HFFc6 (cell line): Measurements from ENCODE around the gene MAP3K9. TPM values are rescaled to one million over a fixed set of nuclear protein-coding genes. Genes with fewer than 3 reads are reported as not detected.

Experiments used
- DNase-seq: peaks from one replicate; pipeline ENCODE4 v3.0.0-alpha.2; 2018
- H3K27ac Mint-ChIP-seq: 2 replicates; pipeline ENCODE4 v1.8.0; 2020; ENCODE audit warnings: mild to moderate bottlenecking, mixed read lengths
- H3K27me3 Mint-ChIP-seq: 2 replicates; pipeline ENCODE4 v1.8.0; 2021; ENCODE audit warnings: mild to moderate bottlenecking, moderate library complexity, mixed read lengths; ENCODE audit not compliant: insufficient read depth
- H3K36me3 Mint-ChIP-seq: 2 replicates; pipeline ENCODE4 v1.8.0; 2021; ENCODE audit warnings: low read depth, mixed read lengths
- H3K4me1 Mint-ChIP-seq: 2 replicates; pipeline ENCODE4 v1.8.0; 2020; ENCODE audit warnings: low read depth, mixed read lengths
- H3K4me3 Mint-ChIP-seq: 2 replicates; pipeline ENCODE4 v1.8.0; 2020; ENCODE audit warnings: mild to moderate bottlenecking, moderate library complexity, mixed read lengths
- H3K9me3 Mint-ChIP-seq: 2 replicates; pipeline ENCODE4 v1.8.0; 2020; ENCODE audit warnings: mild to moderate bottlenecking, mixed read lengths
- total RNA-seq, 6 experiments: library from RNA; stranded (reverse); fragmentation: NEBNext Ultra II Directional; extraction: Animal tissue kit (Norgen Biotek cat#: 25700); gene quantifications; 2 replicates in 1 of 6; 3 replicates in 5 of 6; pipeline ENCODE4 v1.2.3, GENCODE V29; 2021
- TF ChIP-seq, protein P1 (sequence below): fragments of 200-600 bp; sonication (generic); IDR thresholded peaks from 2 replicates; pipeline ENCODE4 v1.5.0; 2021; ENCODE audit warnings: antibody characterized with exemption, mild to moderate bottlenecking

The MAP3K9 gene
- total RNA-seq, 6 experiments from 2014 or later: 0.24 to 0.51 (median 0.31) TPM

DNA sequence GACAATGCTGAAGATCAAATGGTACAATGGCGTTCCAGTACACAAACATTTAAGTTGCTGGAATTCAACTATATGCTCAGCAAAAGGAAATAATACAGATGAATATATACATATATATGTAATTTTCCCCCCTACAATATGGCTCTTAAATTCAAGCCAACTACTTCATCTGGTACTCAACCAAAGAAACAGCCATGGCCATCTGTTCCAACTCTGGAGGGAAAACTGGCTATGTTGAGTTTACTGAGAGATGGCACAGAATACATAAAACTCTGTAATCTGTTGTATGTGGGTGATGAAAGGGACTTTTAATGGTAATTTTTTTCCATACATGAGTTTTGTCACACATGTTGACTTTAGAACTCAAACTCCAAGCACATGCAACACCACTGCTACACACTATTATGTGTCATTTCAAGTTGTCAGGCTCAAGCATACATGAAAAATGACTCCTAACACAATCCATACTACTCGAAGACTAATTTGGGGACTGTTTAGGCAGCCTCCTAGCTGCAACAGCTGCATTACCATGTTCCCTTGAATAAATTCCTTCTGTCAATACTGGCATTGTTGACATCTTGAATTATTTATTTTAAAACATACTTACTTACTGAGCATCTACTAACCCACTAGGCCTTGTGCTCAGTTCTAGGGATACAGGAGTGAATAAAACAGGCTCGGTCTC lies 38.2 kb upstream of the MAP3K9 start:
- DNase-seq: no peak
- no peaks in the 10 kb centered on the region for H3K36me3 Mint-ChIP-seq
- no peaks in the 10 kb centered on the region for H3K9me3 Mint-ChIP-seq
- no peaks in the 10 kb centered on the region; the same call in 1 of the 2 replicates for H3K27me3 Mint-ChIP-seq
- H3K27ac Mint-ChIP-seq: no peak overlapping the region
- H3K4me1 Mint-ChIP-seq: peaks cover 7% of the 10 kb centered on the region
- TF ChIP-seq, protein P1, sequence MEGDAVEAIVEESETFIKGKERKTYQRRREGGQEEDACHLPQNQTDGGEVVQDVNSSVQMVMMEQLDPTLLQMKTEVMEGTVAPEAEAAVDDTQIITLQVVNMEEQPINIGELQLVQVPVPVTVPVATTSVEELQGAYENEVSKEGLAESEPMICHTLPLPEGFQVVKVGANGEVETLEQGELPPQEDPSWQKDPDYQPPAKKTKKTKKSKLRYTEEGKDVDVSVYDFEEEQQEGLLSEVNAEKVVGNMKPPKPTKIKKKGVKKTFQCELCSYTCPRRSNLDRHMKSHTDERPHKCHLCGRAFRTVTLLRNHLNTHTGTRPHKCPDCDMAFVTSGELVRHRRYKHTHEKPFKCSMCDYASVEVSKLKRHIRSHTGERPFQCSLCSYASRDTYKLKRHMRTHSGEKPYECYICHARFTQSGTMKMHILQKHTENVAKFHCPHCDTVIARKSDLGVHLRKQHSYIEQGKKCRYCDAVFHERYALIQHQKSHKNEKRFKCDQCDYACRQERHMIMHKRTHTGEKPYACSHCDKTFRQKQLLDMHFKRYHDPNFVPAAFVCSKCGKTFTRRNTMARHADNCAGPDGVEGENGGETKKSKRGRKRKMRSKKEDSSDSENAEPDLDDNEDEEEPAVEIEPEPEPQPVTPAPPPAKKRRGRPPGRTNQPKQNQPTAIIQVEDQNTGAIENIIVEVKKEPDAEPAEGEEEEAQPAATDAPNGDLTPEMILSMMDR: no peak
- H3K4me3 Mint-ChIP-seq: no peak overlapping the region

DNA sequence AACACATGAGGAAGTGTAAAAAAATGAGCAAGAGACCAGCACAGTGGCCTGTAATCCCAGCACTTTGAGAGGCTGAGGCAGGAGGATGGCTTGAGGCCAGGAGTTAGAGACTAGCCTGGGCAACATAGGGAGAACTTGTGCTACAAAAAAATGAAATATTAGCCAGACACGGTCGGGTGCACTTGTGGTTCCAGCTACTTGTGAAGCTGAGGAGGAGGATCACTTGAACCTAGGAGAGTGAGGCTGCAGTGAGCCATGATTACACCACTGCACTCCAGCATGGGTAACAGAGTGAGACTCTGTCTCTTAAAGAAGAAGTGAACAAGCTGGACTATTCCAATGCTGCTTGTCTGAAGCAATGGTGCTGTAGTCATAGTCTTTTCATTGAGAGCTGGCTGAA lies 36.3 kb upstream of the MAP3K9 start:
- H3K27me3 Mint-ChIP-seq: peaks cover 2% of the 10 kb centered on the region; the same call in 1 of the 2 replicates
- H3K27ac Mint-ChIP-seq: no peak overlapping the region
- no peaks in the 10 kb centered on the region for H3K4me1 Mint-ChIP-seq
- H3K9me3 Mint-ChIP-seq: no peaks in the 10 kb centered on the region
- TF ChIP-seq, protein P1: no peak
- no peaks in the 10 kb centered on the region for H3K36me3 Mint-ChIP-seq
- H3K4me3 Mint-ChIP-seq: no peak overlapping the region
- DNase-seq: no peak

DNA sequence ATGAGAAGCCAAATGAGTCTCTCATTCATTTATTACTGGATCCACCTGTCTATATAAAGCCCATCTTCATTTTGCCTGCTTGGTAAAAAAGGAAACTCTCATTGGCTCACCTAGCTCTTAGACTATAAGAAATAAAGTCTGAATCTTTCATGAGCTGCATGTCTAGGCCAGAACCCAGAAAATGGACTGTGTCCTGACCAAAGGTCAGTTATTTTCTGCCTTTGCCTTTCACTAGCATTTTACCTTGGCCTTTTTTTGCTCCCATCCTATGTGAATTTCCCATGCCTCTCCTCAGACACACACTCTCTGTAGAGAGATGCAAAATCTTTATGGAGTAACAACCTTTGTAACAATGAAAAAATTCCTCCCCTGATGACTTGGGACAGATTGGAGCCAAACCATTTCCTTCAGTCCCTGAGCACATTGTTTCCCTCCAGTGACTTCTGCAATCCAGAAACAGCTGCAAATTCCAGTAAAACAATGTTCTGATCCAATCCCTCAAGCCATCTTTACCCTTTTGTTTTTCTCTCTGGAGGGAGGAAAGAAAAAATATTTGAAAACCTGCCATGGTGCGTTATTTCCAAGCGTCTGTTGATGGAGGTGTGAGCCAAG lies 33.6 kb upstream of the MAP3K9 start:
- TF ChIP-seq, protein P1: no peak
- Mint-ChIP-seq H3K4me3 (no peak overlapping the region), H3K9me3 (no peaks in the 10 kb centered on the region), H3K27ac (no peak overlapping the region), H3K4me1 (no peaks in the 10 kb centered on the region), H3K36me3 (no peaks in the 10 kb centered on the region), H3K27me3 (peaks cover 2% of the 10 kb centered on the region; the same call in 1 of the 2 replicates)
- no peak for DNase-seq

DNA sequence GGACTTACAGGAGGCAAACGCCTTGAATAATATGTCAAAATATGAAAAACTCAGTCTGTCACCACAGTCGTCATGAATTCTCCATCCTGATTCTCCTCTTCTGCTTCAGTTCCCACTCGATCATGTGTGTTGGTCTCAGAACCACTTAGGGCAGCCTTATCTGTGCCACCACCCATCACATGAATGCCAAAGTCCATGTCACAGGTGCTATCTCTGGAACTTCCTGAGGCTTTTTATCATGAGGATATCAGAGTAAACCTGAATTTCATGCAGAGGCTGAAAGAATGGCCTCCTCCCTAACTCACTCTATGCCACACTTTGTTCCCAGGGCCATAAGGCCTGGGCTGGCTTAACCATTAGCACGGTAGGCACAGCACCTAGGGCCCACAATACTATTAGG lies 28.8 kb upstream of the MAP3K9 start:
- Mint-ChIP-seq H3K36me3 (peaks cover 7% of the 10 kb centered on the region; the same call in 1 of the 2 replicates), H3K4me1 (peaks cover 2% of the 10 kb centered on the region), H3K27me3 (peaks cover 2% of the 10 kb centered on the region; the same call in 1 of the 2 replicates), H3K9me3 (peaks cover 12% of the 10 kb centered on the region; the same call in 1 of the 2 replicates), H3K4me3 (no peak overlapping the region), H3K27ac (no peak overlapping the region)
- no peak for DNase-seq
- TF ChIP-seq, protein P1: no peak

DNA sequence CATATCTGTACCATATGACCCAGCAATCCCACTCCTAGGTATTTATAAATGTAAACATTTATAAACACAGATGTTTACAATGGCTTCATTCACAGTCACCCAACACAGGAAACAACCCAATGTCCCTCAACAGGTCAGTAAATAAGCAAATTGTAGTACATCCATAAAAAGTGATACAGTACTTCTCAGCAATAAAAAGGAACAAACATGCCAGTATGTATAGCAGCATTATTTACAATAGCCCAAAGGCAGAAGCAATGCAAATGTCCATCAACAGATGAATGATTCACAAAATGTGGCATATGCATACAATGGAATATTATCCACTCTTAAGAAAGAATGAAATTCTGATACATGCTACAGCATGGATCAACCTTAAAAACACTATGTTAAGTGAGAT lies 27.6 kb upstream of the MAP3K9 start:
- TF ChIP-seq, protein P1: no peak
- H3K4me3 Mint-ChIP-seq: no peak overlapping the region

More for the DNA sequence above, 27.6 kb upstream of the MAP3K9 start:
- no peak for DNase-seq
- peaks cover 7% of the 10 kb centered on the region; the same call in 1 of the 2 replicates for H3K36me3 Mint-ChIP-seq
- H3K27ac Mint-ChIP-seq: no peak overlapping the region
- peaks cover 12% of the 10 kb centered on the region for H3K4me1 Mint-ChIP-seq
- H3K27me3 Mint-ChIP-seq: peaks cover 2% of the 10 kb centered on the region; the same call in 1 of the 2 replicates
- peaks cover 12% of the 10 kb centered on the region; the same call in 1 of the 2 replicates for H3K9me3 Mint-ChIP-seq
